ENCODE data around the gene REV3L. TPM values are rescaled to one million over a fixed set of nuclear protein-coding genes. Genes with fewer than 3 reads are reported as not detected.

Gene REV3L
- total and polyA plus RNA-seq, 2 of the 13 experiments (the other 11 are each of a cell fraction or from before 2014, with no cell fraction given): 12.8 to 31.3 TPM

- H2AFZ ChIP-seq (ENCODE audit: low read length): no peak overlapping the region
- H3K9me3 ChIP-seq (ENCODE audit: low read length): no peaks in the 10 kb centered on the region
- H3K4me1 ChIP-seq (ENCODE audit: insufficient read depth, low read length): peaks cover 45% of the 10 kb centered on the region
- H3K79me2 ChIP-seq (ENCODE audit: insufficient read depth, low read length): peaks cover 94% of the 10 kb centered on the region
- WGBS (ENCODE audit: low lambda C conversion rate): 57% methylated on average over 3 of the region's 3 CpGs
- H3K27ac ChIP-seq (ENCODE audit: extremely low read length, insufficient read depth, low read length): no peak overlapping the region
- in situ Hi-C loops (cut with HindIII; ENCODE audit: extremely low pct_ligation_motif_present, low pct_unique_long_range_greater_than_20kb): no loop called here
- ATAC-seq (no peak), FAIRE-seq (no peak), DNase-seq (ENCODE audit: low spot score) (peak; percentile 28)
- no peak overlapping the region for H3K4me3 ChIP-seq (replicated peaks in 1 of 3; ENCODE audit: insufficient read depth in 1 of 3, low read depth in 2 of 3, low read length in 3 of 3)
- ChIA-PET CTCF (ENCODE audit: low intra/inter-chr PET ratio, low total read pairs) (no interaction called here), POLR2A (interaction anchor here (1.1 kb wide), 1 partner anchor 12 kb away, joined by 4 read pairs; no protein-coding TSS in a partner anchor)
- intact Hi-C loops (cut with micrococcal nuclease; ENCODE audit: unreplicated experiment): loop anchor here (2.0 kb wide), 1 partner anchor 117 kb away; no protein-coding TSS in a partner anchor
- no TSS peak for BruUV-seq (replicated peaks)
- no peaks in the 10 kb centered on the region; a peak in 1 of 5 replicates for H3K36me3 ChIP-seq (replicated peaks in 1 of 2; ENCODE audit: control insufficient read depth in 1 of 2, insufficient read depth in 2 of 2, low read length in 2 of 2)
- H3K27me3 ChIP-seq (ENCODE audit: control insufficient read depth in 1 of 2, insufficient read depth in 2 of 2, low read length in 2 of 2): peaks cover 0 to 3% of the 10 kb centered on the region in 2 experiments; a peak in 1 of 5 replicates
- peaks cover 9% of the 10 kb centered on the region for H4K20me1 ChIP-seq (ENCODE audit: insufficient read depth, low read length)
- TF ChIP-seq GATAD2A (CRISPR knock-in tag; IDR thresholded peaks at IDR 0.05): 0 out of 2 replicates have a peak, but pooled peaks have one; percentile 4
- TF ChIP-seq PAF1 (CRISPR knock-in tag; IDR thresholded peaks at IDR 0.05): no peak
- no peak overlapping the region for H3K9ac ChIP-seq (ENCODE audit: insufficient read depth, low read depth, low read length)
- 0 out of 2 replicates have a peak overlapping the region, but pooled peaks have one; percentile 13 for H3K4me2 ChIP-seq (ENCODE audit: low read depth, low read length)
These were observed 4.9 kb downstream of the REV3L start for GRCh38 chr6:111478064-111478476.

- H3K9ac ChIP-seq (ENCODE audit: insufficient read depth, low read depth, low read length): no peak overlapping the region
- no peak for DNase-seq (ENCODE audit: low spot score)
- peaks cover 0 to 3% of the 10 kb centered on the region in 2 experiments; a peak in 1 of 5 replicates for H3K27me3 ChIP-seq (ENCODE audit: control insufficient read depth in 1 of 2, insufficient read depth in 2 of 2, low read length in 2 of 2)
- H3K4me3 ChIP-seq (replicated peaks in 1 of 3; ENCODE audit: insufficient read depth in 1 of 3, low read depth in 2 of 3, low read length in 3 of 3): no peak overlapping the region
- intact Hi-C loops (cut with micrococcal nuclease; ENCODE audit: unreplicated experiment) (no loop called here), in situ Hi-C loops (cut with HindIII; ENCODE audit: extremely low pct_ligation_motif_present, low pct_unique_long_range_greater_than_20kb) (no loop called here)
- 80% methylated on average over 1 of the region's 1 CpG for WGBS (ENCODE audit: low lambda C conversion rate)
- H4K20me1 ChIP-seq (ENCODE audit: insufficient read depth, low read length): peaks cover 9% of the 10 kb centered on the region
- H3K4me1 ChIP-seq (ENCODE audit: insufficient read depth, low read length): peaks cover 51% of the 10 kb centered on the region
- peak overlapping the region; percentile 25 for H3K27ac ChIP-seq (ENCODE audit: extremely low read length, insufficient read depth, low read length)
- ATAC-seq: no peak
- no peak for FAIRE-seq
- H3K9me3 ChIP-seq (ENCODE audit: low read length): no peaks in the 10 kb centered on the region
- H2AFZ ChIP-seq (ENCODE audit: low read length): no peak overlapping the region
- no peaks in the 10 kb centered on the region; a peak in 1 of 5 replicates for H3K36me3 ChIP-seq (replicated peaks in 1 of 2; ENCODE audit: control insufficient read depth in 1 of 2, insufficient read depth in 2 of 2, low read length in 2 of 2)
- CTCF ChIA-PET (ENCODE audit: low intra/inter-chr PET ratio, low total read pairs): no interaction called here
- H3K79me2 ChIP-seq (ENCODE audit: insufficient read depth, low read length): peaks cover 99% of the 10 kb centered on the region
- H3K4me2 ChIP-seq (ENCODE audit: low read depth, low read length): peak overlapping the region; percentile 13; the same call in 1 of the 2 replicates
- BruUV-seq (replicated peaks): no TSS peak
- POLR2A ChIA-PET: no interaction called here
- TF ChIP-seq ARNT2 (CRISPR knock-in tag; IDR thresholded peaks at IDR 0.05; ENCODE audit: low read depth) (no peak), NAIF1 (CRISPR knock-in tag; IDR thresholded peaks at IDR 0.05; ENCODE audit: borderline replicate concordance) (no peak), ZNF260 (CRISPR knock-in tag; IDR thresholded peaks at IDR 0.05; ENCODE audit: borderline replicate concordance, low read depth) (no peak), ZNF101 (CRISPR knock-in tag; IDR thresholded peaks at IDR 0.05; ENCODE audit: borderline replicate concordance, low read depth) (no peak), HNF4G (IDR thresholded peaks at IDR 0.05; ENCODE audit: borderline replicate concordance, low read depth, low read length) (no peak), HNF4G (CRISPR knock-in tag; IDR thresholded peaks at IDR 0.05; ENCODE audit: borderline replicate concordance, low read depth) (no peak), ATF4 (CRISPR knock-in tag; IDR thresholded peaks at IDR 0.05) (peak in 1 of 2 experiments; percentile 49; a peak in 1 of 4 replicates), ZNF773 (CRISPR knock-in tag; IDR thresholded peaks at IDR 0.05; ENCODE audit: borderline replicate concordance) (no peak), ZNF644 (CRISPR knock-in tag; IDR thresholded peaks at IDR 0.05; ENCODE audit: low read depth) (no peak), RNF2 (conservative IDR thresholded peaks at IDR 0.05; ENCODE audit: low read depth) (no peak), KMT2A (CRISPR knock-in tag; IDR thresholded peaks at IDR 0.05) (no peak), HOMEZ (CRISPR knock-in tag; IDR thresholded peaks at IDR 0.05; ENCODE audit: low read depth) (no peak), CEBPB (IDR thresholded peaks at IDR 0.05; ENCODE audit: borderline replicate concordance, low read depth, low read length) (peak; percentile 48; the same call in 1 of the 2 replicates), MEIS2 (CRISPR knock-in tag; IDR thresholded peaks at IDR 0.05) (no peak), ZNF317 (CRISPR knock-in tag; IDR thresholded peaks at IDR 0.05) (no peak)
These were observed 5.5 kb downstream of the REV3L start for GRCh38 chr6:111477481-111477938.

Measured in HepG2 (cell line).